Iris pigment epithelial cell (primary cell): ENCODE results near the gene ZBED6.
"Not testable (repeated sequence)": the region's sequence is repeated elsewhere in the genome, so short reads cannot be mapped to it uniquely, and the experiment has no call there.

Experiments used
- DNase-seq: peaks from one replicate; pipeline ENCODE4 v3.0.0-alpha.2; 2011; ENCODE audit warnings: low read depth

The ZBED6 gene

DNA sequence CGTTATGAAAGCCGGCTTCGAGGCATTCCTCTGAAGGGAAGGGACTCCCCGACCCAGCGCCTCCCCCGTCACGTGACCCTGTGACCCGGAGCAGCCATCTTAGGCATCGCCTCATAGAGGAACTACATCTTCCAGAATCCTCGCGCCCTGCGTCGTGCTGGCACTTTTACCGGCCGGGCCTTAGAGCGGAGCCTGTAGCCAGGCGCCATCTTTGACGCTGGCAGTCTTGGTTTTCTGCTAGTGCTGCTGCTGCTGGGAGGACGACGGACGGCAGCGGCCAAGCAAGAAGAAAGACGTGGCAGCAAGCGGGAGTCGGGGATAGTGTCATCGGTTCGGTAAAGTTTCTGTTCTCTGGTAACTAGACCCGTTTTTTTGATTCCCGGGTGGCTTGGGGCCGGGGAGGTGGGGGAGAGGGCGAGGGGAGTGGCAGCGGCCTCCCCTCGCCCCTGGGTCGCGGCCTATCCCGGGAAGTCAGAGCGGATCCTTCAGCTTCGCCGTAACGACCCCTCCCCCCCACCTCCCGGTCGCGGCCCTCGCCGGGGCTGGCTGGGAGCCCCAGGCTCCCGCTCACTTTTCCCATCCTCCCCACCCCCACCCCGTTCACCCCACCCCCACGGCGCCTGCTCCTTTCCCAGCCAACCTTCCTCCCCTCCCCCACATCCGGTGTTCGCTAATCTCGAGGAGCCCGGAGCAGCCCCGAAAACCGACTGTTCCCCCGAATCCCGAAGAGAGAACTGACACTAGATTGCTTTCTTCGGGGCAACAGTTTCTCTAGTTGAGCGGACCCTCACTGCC is at the start of gene ZBED6, which contains the start of gene ZC3H11A:
Gene ZBED6, plus strand, starts transcription at position 183 of the 795 bp plus-strand sequence. CDS start 1,900 bp downstream, outside the sequence.
Gene ZC3H11A, plus strand, starts transcription at position 183 of the 795 bp plus-strand sequence. CDS start 21,448 bp downstream, outside the sequence.
- DNase-seq = peak; percentile 99

DNA sequence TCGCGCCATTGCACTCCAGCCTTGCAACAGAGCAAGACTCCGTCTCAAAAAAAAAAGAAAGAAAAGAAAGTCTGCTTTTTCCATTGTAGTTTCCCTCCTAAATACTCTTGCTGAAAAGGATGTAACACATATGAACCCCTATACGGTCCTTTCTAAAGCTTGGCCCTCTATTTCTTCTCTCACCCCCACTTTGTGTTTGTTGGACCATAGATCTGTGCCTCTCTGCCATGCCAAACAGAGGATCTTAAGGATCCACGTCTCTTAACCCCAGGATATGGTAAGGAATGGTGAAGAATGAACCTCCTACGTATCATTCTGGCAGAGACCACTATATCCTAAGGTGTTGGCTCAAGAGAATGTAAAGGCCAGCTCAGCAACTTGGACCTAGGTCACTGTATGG is 49.1 kb upstream of the ZBED6 start:
- DNase-seq = no peak

DNA sequence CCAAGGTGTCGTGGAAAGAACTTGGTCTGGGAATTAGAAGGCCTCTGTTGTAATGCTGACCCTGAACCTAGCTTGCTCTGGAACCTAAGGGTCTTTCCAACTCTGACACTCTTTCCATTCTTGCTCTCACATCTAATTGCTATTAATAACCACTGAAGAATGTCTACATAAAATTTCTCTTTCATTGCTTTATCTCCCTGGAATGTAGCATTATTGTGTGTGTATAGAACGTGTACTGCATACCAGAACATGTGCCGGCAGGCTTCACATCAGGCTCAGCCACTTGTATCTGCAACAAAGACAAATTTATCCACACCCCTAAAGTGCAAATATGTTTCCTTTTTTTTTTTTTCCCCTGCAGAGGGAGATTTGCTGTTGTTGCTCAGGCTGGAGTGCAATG is 44.4 kb upstream of the ZBED6 start:
- DNase-seq = peak; percentile 83

- not testable (repeated sequence) for DNase-seq
These were observed 43.6 kb upstream of the ZBED6 start for GRCh38 chr1:203751618-203752361.

DNA sequence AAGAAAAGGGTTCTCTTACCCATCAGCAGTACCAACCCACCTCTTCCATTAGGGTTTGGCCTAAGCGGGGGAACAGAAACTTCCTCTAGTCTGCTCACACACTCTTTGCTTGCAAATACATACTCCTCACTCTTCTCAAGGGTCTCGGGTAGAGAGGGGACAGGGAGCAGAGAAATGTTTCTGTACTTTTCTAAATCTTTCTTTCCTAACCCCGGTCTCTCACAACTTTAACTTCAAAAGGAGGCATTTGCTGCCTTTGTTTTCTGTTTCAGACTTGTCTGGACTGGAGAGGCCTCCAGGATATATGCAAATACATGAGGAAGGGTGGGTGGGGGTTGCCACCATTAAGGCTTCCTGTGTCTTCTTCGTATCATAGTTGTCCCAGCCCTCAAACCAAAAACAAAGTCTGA is 41.0 kb upstream of the ZBED6 start:
- DNase-seq = no peak

DNA sequence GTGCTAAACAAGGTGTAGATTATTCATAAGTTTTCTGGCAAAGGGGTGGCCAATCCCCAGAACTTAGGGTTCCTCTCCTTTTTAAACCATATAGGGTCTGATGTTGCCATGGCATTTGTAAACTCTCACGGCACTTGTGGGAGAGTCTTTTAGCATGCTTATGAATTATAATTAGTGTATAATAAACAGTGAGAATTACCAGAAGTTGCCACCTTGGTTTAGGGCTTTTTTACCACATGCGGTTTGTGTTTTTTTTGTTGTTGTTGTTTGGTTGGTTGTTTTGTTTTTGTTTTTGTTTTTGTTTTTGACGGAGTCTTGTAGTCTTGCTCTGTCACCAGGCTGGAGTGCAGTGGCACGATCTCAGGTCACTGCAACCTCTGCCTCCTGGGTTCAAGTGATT is 39.4 kb upstream of the ZBED6 start:
- DNase-seq = no peak

DNA sequence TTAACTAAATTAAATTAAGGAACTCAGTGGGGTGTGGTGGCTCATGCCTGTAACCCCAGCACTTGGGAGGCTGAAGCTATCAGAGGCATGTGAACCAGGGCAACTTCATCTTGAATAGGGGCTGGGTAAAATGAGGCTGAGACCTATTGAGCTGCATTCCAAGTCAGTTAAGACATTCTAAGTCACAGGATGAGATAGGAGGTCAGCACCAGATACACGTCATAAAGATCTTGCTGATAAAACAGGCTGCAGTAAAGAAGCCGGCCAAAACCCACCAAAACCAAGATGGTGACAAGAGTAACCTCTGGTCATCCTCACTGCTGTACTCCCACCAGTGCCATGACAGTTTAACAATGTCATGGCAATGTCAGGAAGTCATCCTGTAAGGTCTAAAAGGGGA is 36.7 kb upstream of the ZBED6 start:
- not testable (repeated sequence) for DNase-seq

GRCh38 chr1:203760506-203760905 is 34.9 kb upstream of the ZBED6 start:
- no peak for DNase-seq

GRCh38 chr1:203761958-203762357 is 33.5 kb upstream of the ZBED6 start:
- not testable (repeated sequence) for DNase-seq

GRCh38 chr1:203763505-203763904 is 31.9 kb upstream of the ZBED6 start:
- DNase-seq = no peak

DNA sequence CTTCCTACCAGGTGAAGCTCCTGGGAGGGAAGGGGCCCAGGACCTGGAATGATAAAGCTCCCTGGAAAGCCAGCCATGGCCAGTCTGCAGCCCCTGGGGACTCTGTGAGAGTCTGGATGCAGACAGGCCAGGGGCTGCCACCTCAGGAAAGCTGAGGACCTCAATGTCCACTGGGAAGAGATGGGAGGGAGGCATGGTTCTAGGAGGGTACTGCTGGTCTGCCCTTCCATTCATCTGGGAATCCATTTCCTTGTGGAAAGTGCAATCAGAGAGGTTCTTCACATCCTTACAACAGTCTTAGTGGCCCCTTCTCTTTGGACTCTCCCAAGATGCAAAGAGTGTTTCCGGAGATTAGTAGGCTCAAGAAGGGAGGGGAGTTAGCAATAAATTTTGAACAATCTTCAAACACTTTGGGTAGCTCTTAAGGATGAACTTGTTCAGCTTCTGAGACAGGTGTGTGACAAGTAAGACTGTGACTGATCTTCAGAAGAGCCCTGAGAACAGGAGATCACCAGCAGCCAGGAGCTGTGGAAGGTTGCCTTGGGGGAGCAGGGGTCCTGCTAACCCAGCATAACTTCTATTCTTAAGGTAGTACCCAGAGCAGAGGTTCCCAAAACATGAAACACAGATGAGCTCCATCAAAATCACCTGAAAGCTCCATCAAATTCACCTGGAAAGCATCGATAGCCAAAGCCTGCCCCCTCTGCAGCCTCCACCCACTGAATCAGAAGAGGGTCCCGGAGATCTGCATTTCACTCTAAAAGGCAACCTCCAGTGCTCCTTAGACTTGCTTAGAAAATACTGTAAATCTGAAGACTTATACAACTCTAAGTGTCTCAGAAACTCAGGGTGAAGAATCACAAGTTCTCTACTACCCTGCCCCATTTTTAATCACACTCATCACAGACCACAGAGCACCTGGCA is 31.1 kb upstream of the ZBED6 start:
- DNase-seq = no peak

- DNase-seq = no peak
These were observed 30.2 kb upstream of the ZBED6 start, which contains the start of gene LAX1 for GRCh38 chr1:203765029-203765837. Gene LAX1 (plus strand): TSS chr1:203765183. CDS start chr1:203765566, 383 bp downstream.

DNA sequence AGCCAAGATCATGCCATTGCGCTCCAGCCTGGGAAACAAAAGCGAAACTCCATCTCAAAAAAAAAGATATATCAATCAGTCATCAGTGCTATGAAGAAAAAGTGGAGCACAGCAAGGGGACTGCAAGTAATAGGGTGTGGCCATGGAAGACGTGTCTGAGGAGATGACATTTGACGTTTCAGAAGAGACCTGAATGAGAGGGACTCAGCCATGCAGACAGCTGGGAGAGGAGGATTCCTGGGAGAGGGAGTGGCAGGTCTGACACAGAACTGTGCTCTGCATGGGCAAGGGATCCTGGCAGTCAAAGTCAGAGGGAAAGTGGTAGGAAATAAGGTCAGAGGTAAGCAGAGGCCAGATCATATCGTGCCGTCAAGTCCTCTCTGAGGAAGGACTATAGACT is 27.2 kb upstream of the ZBED6 start:
- DNase-seq = no peak

DNA sequence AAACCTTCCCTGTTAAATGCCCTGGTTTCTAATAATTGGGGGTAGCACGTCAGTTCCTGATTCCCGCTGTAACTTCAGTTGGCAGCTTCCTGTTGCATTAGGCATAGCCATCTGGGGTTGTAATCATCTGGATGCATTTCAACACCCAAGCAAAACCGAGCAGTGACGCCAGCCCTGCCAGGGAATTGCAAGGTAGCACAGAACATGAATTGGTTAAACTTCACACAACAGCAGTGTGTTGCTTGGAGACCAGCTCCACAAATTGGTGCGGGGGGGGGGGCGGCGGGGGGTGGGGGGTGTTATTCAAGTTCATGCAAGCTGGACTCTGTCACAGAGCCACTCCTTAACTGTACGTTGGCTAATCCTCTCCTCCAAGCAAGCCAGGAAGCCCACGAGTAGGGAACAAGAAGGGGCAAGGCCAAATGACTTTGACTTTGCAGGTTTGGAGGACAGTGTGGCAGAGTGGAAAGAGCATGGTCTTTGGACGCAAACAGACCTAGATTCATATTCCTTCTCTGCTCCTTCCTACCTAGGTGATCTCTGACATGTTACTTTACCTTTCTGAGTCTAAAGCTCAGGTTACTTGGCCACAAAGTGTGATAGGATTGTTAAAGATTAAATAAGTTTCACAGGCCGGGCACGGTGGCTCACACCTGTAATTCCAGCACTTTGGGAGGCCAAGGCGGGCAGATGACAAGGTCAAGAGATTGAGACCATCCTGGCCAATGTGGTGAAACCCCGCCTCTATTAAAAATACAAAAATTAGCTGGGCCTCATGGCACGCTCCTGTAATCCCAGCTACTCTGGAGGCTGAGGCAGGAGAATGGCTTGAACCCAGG is 25.7 kb upstream of the ZBED6 start:
- peak; percentile 89 for DNase-seq

DNA sequence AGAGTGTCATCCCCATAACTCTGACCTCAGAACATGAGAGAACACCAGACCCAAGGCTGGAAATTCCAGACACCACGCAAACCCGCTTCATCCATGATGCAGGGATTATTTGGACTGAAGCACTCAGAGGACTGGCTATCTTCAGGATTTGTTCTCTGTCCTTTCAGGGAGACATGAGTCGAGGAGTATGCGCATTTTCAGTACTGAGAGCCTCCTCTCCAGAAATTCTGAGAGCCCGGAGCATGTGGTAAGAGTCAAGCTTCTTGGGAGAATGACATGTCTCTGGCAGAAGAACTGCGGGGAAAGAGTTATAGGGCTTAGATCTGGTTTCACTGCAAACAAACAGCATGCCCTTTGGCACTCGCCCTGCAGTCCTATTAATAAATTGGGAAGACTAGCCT is 23.5 kb upstream of the ZBED6 start:
- DNase-seq = no peak

GRCh38 chr1:203772836-203773235 is 22.6 kb upstream of the ZBED6 start:
- DNase-seq = no peak

GRCh38 chr1:203776636-203777035 is 18.8 kb upstream of the ZBED6 start:
- DNase-seq = no peak

- peak; percentile 28 for DNase-seq
These were observed 17.8 kb upstream of the ZBED6 start for GRCh38 chr1:203777596-203777995.

DNA sequence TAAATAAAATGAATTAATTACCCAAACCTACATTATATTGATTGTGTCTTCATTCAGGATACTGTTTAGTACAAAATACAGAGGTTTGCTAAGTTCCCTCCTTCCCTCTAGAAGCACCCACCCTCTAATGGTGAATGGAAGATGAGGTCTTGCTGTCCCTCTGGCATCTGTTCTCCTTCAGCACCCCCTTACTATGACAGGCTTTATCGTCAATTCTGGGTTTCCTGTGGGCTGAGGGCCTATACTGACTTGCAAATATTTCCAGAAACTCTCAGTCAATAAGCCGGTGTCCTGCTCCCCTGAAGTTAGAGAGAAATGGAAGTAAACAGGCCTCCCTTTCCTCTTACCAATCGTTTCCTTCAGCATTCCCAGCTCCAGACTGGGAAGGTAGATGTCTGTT is 17.3 kb upstream of the ZBED6 start:
- DNase-seq = no peak

DNA sequence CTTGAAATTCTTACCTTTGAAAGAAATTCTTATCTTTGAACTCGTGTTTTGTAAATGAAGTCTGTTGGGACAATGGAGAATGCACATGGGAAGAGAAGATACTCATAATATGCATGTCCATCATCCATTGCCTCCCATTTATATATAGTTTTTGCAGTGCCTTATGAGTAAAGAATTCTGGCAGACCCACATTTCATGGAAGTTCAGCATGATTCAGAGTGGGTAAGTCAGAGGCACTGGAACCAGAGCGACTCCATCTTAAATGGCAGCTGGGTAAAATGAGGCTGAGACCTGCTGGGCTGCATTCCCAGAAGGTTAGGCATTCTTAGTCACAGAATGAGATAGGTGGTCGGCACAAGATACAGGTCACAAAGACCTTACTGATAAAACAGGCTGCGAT is 16.6 kb upstream of the ZBED6 start:
- DNase-seq = no peak
